CD8-positive, alpha-beta memory T cell (primary cell): ENCODE data around the gene CCDC59. TPM values are rescaled to one million over a fixed set of nuclear protein-coding genes. Genes with fewer than 3 reads are reported as not detected.
A peak's percentile ranks its signal among the peaks of the same experiment; 100 is the strongest.

Experiments used
- CTCF ChIA-PET: fragments of 350-600 bp; sonication (Branson Sonifier 250); formaldehyde crosslinking; loops from one replicate; lab custom pipeline; 2021; ENCODE audit warnings: antibody characterized with exemption; lab: Charles Lee
- POLR2A ChIA-PET: fragments of 350-600 bp; sonication (Branson Sonifier 250); formaldehyde crosslinking; loops from one replicate; lab custom pipeline; 2021; ENCODE audit warnings: antibody characterized with exemption; lab: Charles Lee
- DNase-seq, 5 donors: peaks; one replicate each; pipeline versions ENCODE4 v3.0.0 to v3.0.0-alpha.2; 2020 to 2022; ENCODE audit warnings: mixed read lengths in 1 of 5
- H3K27ac ChIP-seq: one replicate; pipeline ENCODE4 v1.7.0; 2013; ENCODE audit warnings: low read depth, mild to moderate bottlenecking, low read length, moderate library complexity
- H3K27me3 ChIP-seq: 2 replicates; pipeline ENCODE4 v1.7.0; 2013; ENCODE audit warnings: low read length, mild to moderate bottlenecking; ENCODE audit not compliant: insufficient read depth, poor library complexity, severe bottlenecking
- H3K36me3 ChIP-seq: 2 replicates; pipeline ENCODE4 v1.7.0; 2013; ENCODE audit warnings: mild to moderate bottlenecking, low read length, moderate library complexity; ENCODE audit not compliant: insufficient read depth
- H3K4me1 ChIP-seq: 2 replicates; pipeline ENCODE4 v1.7.0; 2013; ENCODE audit warnings: mild to moderate bottlenecking, low read length, moderate library complexity; ENCODE audit not compliant: insufficient read depth
- H3K4me3 ChIP-seq: 2 replicates; pipeline ENCODE4 v1.7.0; 2013; ENCODE audit warnings: mild to moderate bottlenecking, low read length
- H3K9me3 ChIP-seq: 2 replicates; pipeline ENCODE4 v1.7.0; 2013; ENCODE audit warnings: mild to moderate bottlenecking, low read length
- H3K27ac Mint-ChIP-seq, 8 donors: one replicate each; pipeline ENCODE4 v1.8.0; 2020 to 2021; ENCODE audit warnings: mixed read lengths in 8 of 8, mild to moderate bottlenecking in 6 of 8, inconsistent platforms in 3 of 8, moderate library complexity in 3 of 8
- H3K27me3 Mint-ChIP-seq, 2 donors: one replicate each; pipeline ENCODE4 v1.8.0; 2020 to 2021; ENCODE audit warnings: mixed read lengths in 2 of 2, mild to moderate bottlenecking in 1 of 2, moderate library complexity in 1 of 2
- H3K36me3 Mint-ChIP-seq, 3 donors: one replicate each; pipeline ENCODE4 v1.8.0; 2020 to 2021; ENCODE audit warnings: mixed read lengths in 3 of 3, inconsistent platforms in 1 of 3, mild to moderate bottlenecking in 1 of 3
- H3K4me1 Mint-ChIP-seq, 3 donors: one replicate each; pipeline ENCODE4 v1.8.0; 2020 to 2021; ENCODE audit warnings: mixed read lengths in 3 of 3, inconsistent platforms in 1 of 3, mild to moderate bottlenecking in 1 of 3
- H3K4me3 Mint-ChIP-seq, 7 donors: one replicate each; pipeline ENCODE4 v1.8.0; 2020 to 2021; ENCODE audit warnings: mixed read lengths in 7 of 7, mild to moderate bottlenecking in 6 of 7, moderate library complexity in 4 of 7, inconsistent platforms in 2 of 7
- H3K9me3 Mint-ChIP-seq, 5 donors: one replicate each; pipeline ENCODE4 v1.8.0; 2020 to 2022; ENCODE audit warnings: mixed read lengths in 5 of 5, mild to moderate bottlenecking in 3 of 5, moderate library complexity in 2 of 5, inconsistent platforms in 1 of 5
- polyA plus RNA-seq: library from polyadenylated mRNA; unstranded; fragments of 300-500 nt; fragmentation: Illumina TruSeq; gene quantifications from one replicate; pipeline ENCODE4 v1.2.3, GENCODE V29; 2021
- total RNA-seq, 2 experiments: library from RNA; stranded (reverse); gene quantifications; one replicate each; pipeline ENCODE4 v1.2.3, GENCODE V29; 2021

Gene CCDC59
- 100 to 1,000 TPM in 1 of 2 experiments, 10 to 100 TPM in 1; 97.5 to 104 TPM for total RNA-seq
- polyA plus RNA-seq, result 82.5 TPM

DNA sequence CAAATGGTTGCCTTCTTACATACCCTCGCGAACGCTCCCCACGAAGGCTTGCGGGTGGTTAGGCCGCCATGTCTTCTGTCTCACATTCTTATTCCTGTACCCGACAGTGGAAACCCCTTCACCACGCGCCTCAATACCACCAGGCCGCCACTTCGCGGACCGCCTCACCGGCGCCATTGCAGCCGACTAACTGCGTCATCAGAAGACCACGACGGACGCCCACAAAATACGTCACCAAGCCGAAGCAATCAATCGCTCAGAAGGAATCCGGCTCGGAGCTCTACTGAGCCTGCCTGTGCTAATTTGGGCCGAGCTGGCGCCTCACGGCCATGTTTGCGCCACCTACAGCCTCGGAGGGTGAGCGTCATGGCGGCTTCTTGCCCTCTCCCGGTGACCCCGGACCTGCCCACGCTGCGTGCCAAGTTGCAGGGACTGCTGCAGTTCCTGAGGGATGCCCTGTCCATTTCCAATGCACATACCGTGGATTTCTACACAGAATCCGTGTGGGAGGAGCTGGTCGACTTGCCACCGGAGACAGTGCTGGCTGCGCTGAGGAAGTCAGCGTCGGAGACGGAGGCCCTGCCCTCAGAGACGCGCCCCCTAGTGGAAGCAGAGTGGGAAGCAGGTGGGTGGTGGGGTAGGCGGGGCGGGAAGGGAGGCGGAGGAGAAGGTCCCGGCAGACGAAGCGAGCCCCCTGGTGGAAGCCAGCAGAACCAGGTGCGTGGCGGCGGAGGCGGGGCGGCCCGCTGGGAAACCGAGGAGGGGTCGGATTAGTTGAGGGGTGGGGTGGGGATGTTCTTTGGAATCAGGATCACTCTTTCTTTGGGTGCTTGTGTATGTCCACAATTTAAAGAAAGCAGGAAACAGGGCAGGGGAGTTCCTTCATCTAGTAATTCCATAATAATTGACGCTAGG lies at the start of gene CCDC59, which contains the start of gene METTL25:
TSS of gene CCDC59 (minus strand) at position 188 of the 915 bp plus-strand sequence. CDS start at position 177, 11 bp downstream.
TSS of gene METTL25 (plus strand) at position 330 of the 915 bp plus-strand sequence. CDS start at position 367, 37 bp downstream.
- ChIA-PET POLR2A (interaction anchor here (0.8 to 1.6 kb wide), 2 partner anchors 11 to 328 kb away, joined by 3 to 8 read pairs; partner anchors contain the start of gene TMTC2), CTCF (interaction anchor here (0.9 to 2.3 kb wide), 9 partner anchors 9 to 714 kb away, joined by 3 to 13 read pairs (median 4); partner anchors contain the start of gene TMTC2)
- H3K9me3 Mint-ChIP-seq, result no peaks in the 10 kb centered on the region
- H3K36me3 Mint-ChIP-seq, result peaks cover 7 to 56% (median 10%) of the 10 kb centered on the region in 3 donors
- peak within 1 kb of the TSS; percentile 94 to 98 (median 96) for H3K4me3 Mint-ChIP-seq
- peak within 1 kb of the TSS; percentile 97 to 100 (median 99) for H3K27ac Mint-ChIP-seq
- Histone ChIP-seq H3K27ac (peak within 1 kb of the TSS; percentile 98), H3K27me3 (no peaks in the 10 kb centered on the region), H3K36me3 (peaks cover 14% of the 10 kb centered on the region), H3K4me3 (peak within 1 kb of the TSS; percentile 94), H3K9me3 (no peaks in the 10 kb centered on the region), H3K4me1 (peaks cover 41% of the 10 kb centered on the region)
- DNase-seq, result peak; percentile 96 to 98 (median 98)
- peaks cover 0 to 2% of the 10 kb centered on the region in 2 donors for H3K27me3 Mint-ChIP-seq
- H3K4me1 Mint-ChIP-seq, result peaks cover 61 to 76% (median 71%) of the 10 kb centered on the region in 3 donors

GRCh38 chr12:82407481-82407880 lies 49.3 kb upstream of the CCDC59 start:
- Mint-ChIP-seq H3K27me3 (no peaks in the 10 kb centered on the region), H3K4me1 (no peaks in the 10 kb centered on the region), H3K36me3 (peaks cover 15 to 35% (median 22%) of the 10 kb centered on the region in 3 donors), H3K9me3 (no peaks in the 10 kb centered on the region), H3K27ac (no peak overlapping the region), H3K4me3 (no peak overlapping the region)
- H3K4me3 ChIP-seq, result no peak overlapping the region
- POLR2A ChIA-PET, result no interaction called here
- no peaks in the 10 kb centered on the region for H3K36me3 ChIP-seq
- H3K4me1 ChIP-seq, result no peaks in the 10 kb centered on the region
- H3K9me3 ChIP-seq, result no peaks in the 10 kb centered on the region
- no peaks in the 10 kb centered on the region for H3K27me3 ChIP-seq
- no peak overlapping the region for H3K27ac ChIP-seq
- CTCF ChIA-PET, result no interaction called here
- DNase-seq, result no peak

DNA sequence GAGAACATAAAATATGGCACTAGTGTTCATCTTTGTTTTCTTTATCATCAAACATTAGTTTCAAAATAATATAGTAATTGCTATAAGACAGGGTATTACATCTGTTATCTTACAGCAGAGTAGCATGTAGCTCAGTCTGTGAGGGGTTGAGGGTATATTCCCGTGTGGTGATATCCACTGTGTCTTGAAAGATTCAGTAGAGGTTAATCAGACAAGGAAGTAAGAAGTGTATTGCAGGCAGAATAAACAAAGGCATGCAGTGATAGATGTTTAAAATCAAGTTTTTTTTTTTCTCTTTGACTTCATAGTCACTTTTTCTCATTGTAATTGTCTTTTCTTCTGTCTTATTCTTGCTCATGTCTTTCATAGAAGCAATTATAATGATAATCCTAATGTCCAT lies 48.5 kb upstream of the CCDC59 start:
- no peaks in the 10 kb centered on the region for H3K27me3 ChIP-seq
- Mint-ChIP-seq H3K4me1 (no peaks in the 10 kb centered on the region), H3K27ac (peak overlapping the region in 1 of 8 donors; percentile 57), H3K27me3 (no peaks in the 10 kb centered on the region), H3K4me3 (no peak overlapping the region), H3K36me3 (peaks cover 15 to 35% (median 22%) of the 10 kb centered on the region in 3 donors), H3K9me3 (no peaks in the 10 kb centered on the region)
- H3K27ac ChIP-seq, result no peak overlapping the region
- H3K9me3 ChIP-seq, result no peaks in the 10 kb centered on the region
- H3K4me1 ChIP-seq, result no peaks in the 10 kb centered on the region
- no peaks in the 10 kb centered on the region for H3K36me3 ChIP-seq
- CTCF ChIA-PET, result no interaction called here
- no peak overlapping the region for H3K4me3 ChIP-seq
- POLR2A ChIA-PET, result no interaction called here
- DNase-seq, result no peak

GRCh38 chr12:82400819-82401218 lies 42.6 kb upstream of the CCDC59 start:
- Histone ChIP-seq H3K9me3 (no peaks in the 10 kb centered on the region), H3K27ac (no peak overlapping the region), H3K4me1 (no peaks in the 10 kb centered on the region), H3K27me3 (no peaks in the 10 kb centered on the region), H3K4me3 (no peak overlapping the region), H3K36me3 (peaks cover 4% of the 10 kb centered on the region)
- ChIA-PET POLR2A (no interaction called here), CTCF (no interaction called here)
- Mint-ChIP-seq H3K27ac (no peak overlapping the region), H3K4me1 (no peaks in the 10 kb centered on the region), H3K36me3 (peaks cover 7 to 31% (median 13%) of the 10 kb centered on the region in 3 donors), H3K4me3 (no peak overlapping the region), H3K9me3 (no peaks in the 10 kb centered on the region), H3K27me3 (no peaks in the 10 kb centered on the region)
- no peak for DNase-seq

GRCh38 chr12:82398879-82399278 lies 40.7 kb upstream of the CCDC59 start:
- Mint-ChIP-seq H3K4me3 (no peak overlapping the region), H3K36me3 (peaks cover 12 to 37% (median 19%) of the 10 kb centered on the region in 3 donors), H3K27me3 (no peaks in the 10 kb centered on the region), H3K27ac (no peak overlapping the region), H3K4me1 (no peaks in the 10 kb centered on the region), H3K9me3 (no peaks in the 10 kb centered on the region)
- no peak overlapping the region for H3K4me3 ChIP-seq
- POLR2A ChIA-PET, result no interaction called here
- no peak overlapping the region for H3K27ac ChIP-seq
- no peaks in the 10 kb centered on the region for H3K9me3 ChIP-seq
- DNase-seq, result no peak
- CTCF ChIA-PET, result no interaction called here
- H3K36me3 ChIP-seq, result peaks cover 4% of the 10 kb centered on the region
- H3K27me3 ChIP-seq, result no peaks in the 10 kb centered on the region
- H3K4me1 ChIP-seq, result no peaks in the 10 kb centered on the region

GRCh38 chr12:82383930-82384552 lies 25.9 kb upstream of the CCDC59 start:
- Mint-ChIP-seq H3K36me3 (peaks cover 0 to 19% (median 3%) of the 10 kb centered on the region in 3 donors), H3K9me3 (no peaks in the 10 kb centered on the region), H3K27ac (no peak overlapping the region), H3K27me3 (no peaks in the 10 kb centered on the region), H3K4me3 (no peak overlapping the region), H3K4me1 (peaks cover 0 to 2% (median 0%) of the 10 kb centered on the region in 3 donors)
- Histone ChIP-seq H3K4me1 (no peaks in the 10 kb centered on the region), H3K27ac (no peak overlapping the region), H3K36me3 (no peaks in the 10 kb centered on the region), H3K27me3 (no peaks in the 10 kb centered on the region), H3K4me3 (no peak overlapping the region), H3K9me3 (no peaks in the 10 kb centered on the region)
- POLR2A ChIA-PET, result no interaction called here
- no peak for DNase-seq
- CTCF ChIA-PET, result no interaction called here

- H3K27ac ChIP-seq, result no peak overlapping the region
- no peaks in the 10 kb centered on the region for H3K36me3 ChIP-seq
- ChIA-PET CTCF (no interaction called here), POLR2A (no interaction called here)
- H3K27ac Mint-ChIP-seq, result no peak overlapping the region
- H3K4me1 ChIP-seq, result no peaks in the 10 kb centered on the region
- no peaks in the 10 kb centered on the region for H3K27me3 Mint-ChIP-seq
- DNase-seq, result no peak
- H3K4me3 ChIP-seq, result no peak overlapping the region
- H3K9me3 Mint-ChIP-seq, result peaks cover 0 to 9% (median 2%) of the 10 kb centered on the region in 5 donors
- H3K4me3 Mint-ChIP-seq, result no peak overlapping the region
- H3K9me3 ChIP-seq, result no peaks in the 10 kb centered on the region
- H3K4me1 Mint-ChIP-seq, result peaks cover 0 to 5% (median 2%) of the 10 kb centered on the region in 3 donors
- no peaks in the 10 kb centered on the region for H3K27me3 ChIP-seq
- H3K36me3 Mint-ChIP-seq, result peaks cover 5 to 18% (median 17%) of the 10 kb centered on the region in 3 donors
Measured at GRCh38 chr12:82378997-82379396, 20.8 kb upstream of the CCDC59 start.
